GM12878 (cell line): ENCODE data around the gene OLA1. TPM values are rescaled to one million over a fixed set of nuclear protein-coding genes. Genes with fewer than 3 reads are reported as not detected.

Experiments
- BCL3 ChIP-seq: IDR thresholded peaks from 2 replicates; pipeline ENCODE4 v1.6.1; 2011; ENCODE audit warnings: borderline replicate concordance, low read depth, mild to moderate bottlenecking, moderate library complexity, low read length; ENCODE audit not compliant: insufficient read depth, poor library complexity, severe bottlenecking
- EP300 ChIP-seq, 2 experiments: fragments of 150-350 bp in 1 of 2; IDR thresholded peaks; 2 replicates each; pipeline ENCODE4 v1.6.1; 2011 to 2012; ENCODE audit warnings: low read depth in 2 of 2, low read length in 2 of 2, borderline replicate concordance in 1 of 2, improper control_type of control experiment in 1 of 2, inconsistent platforms in 1 of 2; ENCODE audit not compliant: control insufficient read depth in 1 of 2
- GATAD2B ChIP-seq: fragments of 450-650 bp; conservative IDR thresholded peaks from 2 replicates; pipeline ENCODE4 v1.6.1; 2017; ENCODE audit warnings: low read depth, mild to moderate bottlenecking, moderate library complexity
- IKZF2 ChIP-seq, 2 experiments: fragments of 450-650 bp; IDR thresholded peaks; 2 replicates each; pipeline ENCODE4 v1.6.1; 2017; ENCODE audit warnings: mild to moderate bottlenecking in 2 of 2, moderate library complexity in 2 of 2
- NKRF ChIP-seq: fragments of 450-650 bp; conservative IDR thresholded peaks from 2 replicates; pipeline ENCODE4 v1.6.1; 2017; ENCODE audit warnings: mild to moderate bottlenecking, moderate library complexity
- PBX3 ChIP-seq: IDR thresholded peaks from 2 replicates; pipeline ENCODE4 v1.6.1; 2011; ENCODE audit warnings: mild to moderate bottlenecking, low read depth, low read length, moderate library complexity; ENCODE audit not compliant: insufficient replicate concordance
- RAD51 ChIP-seq: fragments of 450-650 bp; IDR thresholded peaks from 2 replicates; pipeline ENCODE4 v1.6.1; 2016; ENCODE audit warnings: moderate library complexity, mild to moderate bottlenecking, inconsistent platforms
- polyA plus RNA-seq, 11 experiments: library from polyadenylated mRNA; depleted of rRNA in 4 of 11; unstranded in 6 of 11; stranded (reverse) in 5 of 11; fragments of >200 nt; fragmentation: Nextera tagmentation in 4 of 11; fragmentation: Illumina TruSeq in 1 of 11; extraction: Ambion mirVana in 4 of 11; extraction: Trizol in 1 of 11; gene quantifications; 1 replicate in 1 of 11; 2 replicates in 10 of 11; pipeline versions ENCODE4 v1.2.1 to v1.2.3, GENCODE V29; 2011 to 2016; ENCODE audit warnings: inconsistent platforms in 2 of 11, missing spikeins in 2 of 11, low read depth in 1 of 11
- total RNA-seq, 4 experiments: library from RNA; depleted of rRNA in 3 of 4; stranded (reverse); fragments of >200 nt in 3 of 4; fragmentation: Illumina TruSeq in 1 of 4; extraction: Trizol in 1 of 4; gene quantifications; 2 replicates each; pipeline versions ENCODE4 v1.2.1 to v1.2.3, GENCODE V29; 2013 to 2021

OLA1 gene
- total and polyA plus RNA-seq, 10 of the 15 experiments (the other 5 are each of a cell fraction or from before 2014, with no cell fraction given): 107 to 238 (median 142) TPM

- TF ChIP-seq PBX3 (no peak), BCL3 (no peak), GATAD2B (no peak), IKZF2 (IDR thresholded peaks at IDR 0.05) (no peak), NKRF (no peak), RAD51 (no peak), EP300 (IDR thresholded peaks at IDR 0.05; ENCODE audit: borderline replicate concordance in 1 of 2, control insufficient read depth in 1 of 2, low read depth in 2 of 2, low read length in 2 of 2) (no peak)
These were observed 11.6 kb upstream of the OLA1 start (continued) for GRCh38 chr2:174259981-174260380.
